Nephron (organoid): ENCODE data around the gene UNC119.

ENCODE experiments used
- H3K27ac Mint-ChIP-seq, 3 experiments: 2 replicates each; pipeline ENCODE4 v1.8.0; 2020; ENCODE audit warnings: mixed read lengths in 3 of 3, mild to moderate bottlenecking in 2 of 3, moderate library complexity in 1 of 3
- H3K27me3 Mint-ChIP-seq: 2 replicates; pipeline ENCODE4 v1.8.0; 2021; ENCODE audit warnings: low read depth, mild to moderate bottlenecking, moderate library complexity, mixed read lengths
- H3K36me3 Mint-ChIP-seq: 2 replicates; pipeline ENCODE4 v1.8.0; 2020; ENCODE audit warnings: low read depth, mixed read lengths
- H3K4me1 Mint-ChIP-seq: 2 replicates; pipeline ENCODE4 v1.8.0; 2020; ENCODE audit warnings: mixed read lengths
- H3K4me3 Mint-ChIP-seq, 3 experiments: 2 replicates each; pipeline ENCODE4 v1.8.0; 2020; ENCODE audit warnings: mild to moderate bottlenecking in 3 of 3, mixed read lengths in 3 of 3, moderate library complexity in 2 of 3
- H3K9me3 Mint-ChIP-seq: 2 replicates; pipeline ENCODE4 v1.8.0; 2020; ENCODE audit warnings: mixed read lengths
- TF ChIP-seq, protein P1 (sequence below), 3 experiments: fragments of 200-600 bp; sonication (generic); IDR thresholded peaks; one replicate each; pipeline ENCODE4 v1.5.0; 2021; ENCODE audit warnings: antibody characterized with exemption in 3 of 3; ENCODE audit not compliant: unreplicated experiment in 3 of 3

Gene UNC119

DNA sequence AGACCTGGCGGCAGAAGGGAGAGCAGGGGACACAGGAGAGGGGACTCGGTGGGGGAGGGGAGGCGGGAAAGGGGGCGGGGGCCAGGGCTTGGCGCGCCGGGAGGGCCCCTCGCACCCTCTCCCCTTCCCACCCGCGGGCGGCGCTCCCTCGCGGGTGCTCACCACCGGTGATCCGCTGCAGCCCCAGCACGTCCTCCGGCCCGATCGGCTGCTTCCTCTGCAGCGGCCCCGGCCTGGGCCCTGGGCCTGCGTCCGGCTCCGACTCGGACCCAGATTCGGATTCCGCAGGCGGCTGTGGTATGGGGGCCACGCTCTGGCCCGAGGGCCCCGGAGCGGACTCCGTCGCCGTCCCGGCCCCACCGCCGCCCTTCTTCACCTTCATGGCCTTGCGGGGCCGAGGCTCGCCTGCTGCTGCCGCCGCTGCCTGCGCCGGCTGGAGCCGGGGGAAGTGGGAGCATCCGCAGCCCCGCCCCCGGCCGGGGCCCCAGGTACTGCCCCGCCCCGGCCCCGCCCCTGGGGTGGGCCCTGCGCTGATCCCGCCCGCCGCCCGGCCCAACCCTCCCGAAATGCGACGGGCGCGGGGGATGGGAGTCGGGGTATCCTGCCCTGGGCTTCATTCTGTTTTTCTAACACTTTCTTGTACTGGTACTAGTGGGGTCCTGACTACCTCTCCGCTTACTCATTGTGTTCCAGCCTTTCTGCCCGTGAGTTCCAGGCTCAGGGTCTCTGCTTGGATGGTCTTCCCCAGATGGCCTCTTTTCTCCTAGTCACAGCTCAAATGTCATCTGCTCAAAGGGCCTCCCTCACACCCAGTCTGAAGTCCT, at the start of gene UNC119:
TSS of gene UNC119 (minus strand) at position 449 of the 824 bp plus-strand sequence. CDS start at position 382, 67 bp downstream.
- H3K9me3 Mint-ChIP-seq = no peaks in the 10 kb centered on the region
- peak within 1 kb of the TSS; percentile 89 to 99 (median 94) for H3K4me3 Mint-ChIP-seq
- peaks cover 29% of the 10 kb centered on the region for H3K36me3 Mint-ChIP-seq
- peaks cover 31% of the 10 kb centered on the region for H3K4me1 Mint-ChIP-seq
- H3K27ac Mint-ChIP-seq = peak within 1 kb of the TSS; percentile 87 to 96 (median 88)
- H3K27me3 Mint-ChIP-seq = no peaks in the 10 kb centered on the region
- TF ChIP-seq, protein P1, sequence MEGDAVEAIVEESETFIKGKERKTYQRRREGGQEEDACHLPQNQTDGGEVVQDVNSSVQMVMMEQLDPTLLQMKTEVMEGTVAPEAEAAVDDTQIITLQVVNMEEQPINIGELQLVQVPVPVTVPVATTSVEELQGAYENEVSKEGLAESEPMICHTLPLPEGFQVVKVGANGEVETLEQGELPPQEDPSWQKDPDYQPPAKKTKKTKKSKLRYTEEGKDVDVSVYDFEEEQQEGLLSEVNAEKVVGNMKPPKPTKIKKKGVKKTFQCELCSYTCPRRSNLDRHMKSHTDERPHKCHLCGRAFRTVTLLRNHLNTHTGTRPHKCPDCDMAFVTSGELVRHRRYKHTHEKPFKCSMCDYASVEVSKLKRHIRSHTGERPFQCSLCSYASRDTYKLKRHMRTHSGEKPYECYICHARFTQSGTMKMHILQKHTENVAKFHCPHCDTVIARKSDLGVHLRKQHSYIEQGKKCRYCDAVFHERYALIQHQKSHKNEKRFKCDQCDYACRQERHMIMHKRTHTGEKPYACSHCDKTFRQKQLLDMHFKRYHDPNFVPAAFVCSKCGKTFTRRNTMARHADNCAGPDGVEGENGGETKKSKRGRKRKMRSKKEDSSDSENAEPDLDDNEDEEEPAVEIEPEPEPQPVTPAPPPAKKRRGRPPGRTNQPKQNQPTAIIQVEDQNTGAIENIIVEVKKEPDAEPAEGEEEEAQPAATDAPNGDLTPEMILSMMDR (IDR thresholded peaks at IDR 0.05; ENCODE audit: unreplicated experiment in 3 of 3) = no peak

DNA sequence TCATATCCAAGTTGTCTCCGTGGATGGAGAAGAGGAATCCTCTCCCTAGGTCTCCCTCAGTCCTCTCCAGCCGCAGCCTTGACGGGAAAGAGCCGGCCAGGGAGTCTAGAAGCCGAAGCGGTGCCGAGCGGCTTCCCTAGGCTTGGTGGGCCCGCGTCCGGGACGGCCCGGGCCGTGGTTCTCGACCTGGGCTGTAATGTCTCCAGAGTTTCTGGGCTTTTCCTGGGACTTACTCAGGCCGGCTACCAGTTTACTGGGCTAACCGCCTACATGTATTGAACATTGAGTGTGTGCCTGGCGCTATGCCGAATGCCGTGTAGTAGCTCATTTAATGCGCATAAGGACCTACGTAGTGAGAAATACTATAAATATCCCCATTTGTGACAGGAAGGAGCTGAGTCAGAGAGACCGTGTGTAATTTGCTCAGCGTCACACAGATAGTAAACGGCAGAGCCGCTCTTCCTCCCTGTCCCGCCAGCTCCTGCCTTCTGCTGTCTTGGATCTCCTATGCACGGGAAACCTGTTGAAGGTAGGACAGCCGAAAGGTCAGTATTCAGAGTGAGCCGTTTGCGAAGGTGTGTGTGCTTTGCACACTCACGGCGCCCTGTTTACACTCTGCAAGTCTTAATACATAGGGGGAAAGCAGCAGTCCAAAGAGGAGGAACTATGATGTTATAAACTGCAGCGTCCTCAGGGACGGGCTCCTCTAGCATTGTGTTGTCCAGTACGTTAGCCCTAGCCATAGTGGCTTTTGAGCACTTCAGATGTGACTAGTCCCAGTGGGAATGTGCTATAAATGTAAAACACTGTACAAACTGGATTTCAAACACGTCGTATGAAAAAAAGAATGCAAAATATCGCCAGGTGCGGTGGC, 47.1 kb upstream of the UNC119 start:
- peak overlapping the region; percentile 88 to 92 (median 90) for H3K4me3 Mint-ChIP-seq
- peaks cover 3% of the 10 kb centered on the region for H3K36me3 Mint-ChIP-seq
- no peaks in the 10 kb centered on the region for H3K9me3 Mint-ChIP-seq
- TF ChIP-seq, protein P1 (IDR thresholded peaks at IDR 0.05; ENCODE audit: unreplicated experiment in 3 of 3) = no peak
- H3K27ac Mint-ChIP-seq = peak overlapping the region; percentile 59 to 90 (median 86)
- no peaks in the 10 kb centered on the region for H3K27me3 Mint-ChIP-seq
- peaks cover 22% of the 10 kb centered on the region for H3K4me1 Mint-ChIP-seq

DNA sequence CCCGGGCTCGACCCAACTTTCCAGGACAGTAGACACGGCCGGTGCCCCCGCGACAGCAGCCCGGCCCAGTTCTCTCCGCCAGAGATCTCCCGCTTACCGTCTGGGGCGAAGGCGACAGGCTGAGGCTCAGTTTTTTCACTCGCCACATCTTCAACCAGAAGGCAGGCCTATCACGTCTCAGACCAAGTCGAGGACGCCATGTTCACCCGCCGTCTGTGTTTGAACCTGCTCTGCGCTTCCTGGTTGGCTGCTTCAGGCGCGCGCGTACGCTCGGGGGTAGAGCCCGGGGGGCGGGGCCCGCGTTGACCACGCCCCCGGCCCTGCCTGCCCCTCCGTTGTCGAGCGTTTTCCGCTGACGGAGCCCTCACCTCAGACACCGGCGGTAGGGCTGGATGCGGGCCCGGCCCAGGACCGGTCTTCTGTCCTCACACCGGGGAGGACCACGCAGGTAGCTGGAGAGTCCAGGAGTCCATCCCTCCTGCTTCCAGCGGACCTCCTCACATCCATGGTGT, 46.4 kb upstream of the UNC119 start, which contains the start of gene SPAG5:
TSS of gene SPAG5 (minus strand) at position 227 of the 512 bp plus-strand sequence. CDS start at position 148, 79 bp downstream.
- H3K4me1 Mint-ChIP-seq = peaks cover 22% of the 10 kb centered on the region
- peak within 1 kb of the TSS; percentile 80 to 93 (median 86) for H3K27ac Mint-ChIP-seq
- TF ChIP-seq, protein P1 (IDR thresholded peaks at IDR 0.05; ENCODE audit: unreplicated experiment in 3 of 3) = no peak
- H3K9me3 Mint-ChIP-seq = no peaks in the 10 kb centered on the region
- peak within 1 kb of the TSS; percentile 88 to 92 (median 90) for H3K4me3 Mint-ChIP-seq
- H3K27me3 Mint-ChIP-seq = no peaks in the 10 kb centered on the region
- peaks cover 3% of the 10 kb centered on the region for H3K36me3 Mint-ChIP-seq

DNA sequence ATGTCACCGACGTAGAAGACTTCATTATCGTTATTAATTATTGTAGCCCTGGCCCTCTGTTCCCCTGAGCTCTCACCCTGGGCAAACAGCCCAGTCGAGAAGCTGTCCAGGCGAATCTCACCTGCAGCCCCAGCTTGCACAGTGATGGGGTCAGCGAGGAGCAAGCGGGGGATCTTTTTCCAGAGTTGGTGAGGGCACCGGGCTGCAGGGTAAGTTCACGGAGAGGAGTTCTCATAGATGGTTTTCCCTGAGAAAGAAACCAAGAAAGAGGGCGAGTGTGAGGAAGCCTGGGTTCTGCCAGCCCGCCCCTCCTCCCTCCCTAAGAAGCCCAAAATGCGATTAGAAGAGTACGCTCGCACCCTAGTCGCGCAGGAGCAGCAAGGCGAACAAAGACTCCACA, 46.0 kb upstream of the UNC119 start:
- peaks cover 1% of the 10 kb centered on the region for H3K36me3 Mint-ChIP-seq
- H3K27ac Mint-ChIP-seq = peak overlapping the region; percentile 80 to 93 (median 80)
- H3K4me1 Mint-ChIP-seq = peaks cover 22% of the 10 kb centered on the region
- no peaks in the 10 kb centered on the region for H3K9me3 Mint-ChIP-seq
- H3K4me3 Mint-ChIP-seq = peak overlapping the region; percentile 88 to 92 (median 90)
- no peaks in the 10 kb centered on the region for H3K27me3 Mint-ChIP-seq
- TF ChIP-seq, protein P1 (IDR thresholded peaks at IDR 0.05; ENCODE audit: unreplicated experiment in 3 of 3) = no peak

DNA sequence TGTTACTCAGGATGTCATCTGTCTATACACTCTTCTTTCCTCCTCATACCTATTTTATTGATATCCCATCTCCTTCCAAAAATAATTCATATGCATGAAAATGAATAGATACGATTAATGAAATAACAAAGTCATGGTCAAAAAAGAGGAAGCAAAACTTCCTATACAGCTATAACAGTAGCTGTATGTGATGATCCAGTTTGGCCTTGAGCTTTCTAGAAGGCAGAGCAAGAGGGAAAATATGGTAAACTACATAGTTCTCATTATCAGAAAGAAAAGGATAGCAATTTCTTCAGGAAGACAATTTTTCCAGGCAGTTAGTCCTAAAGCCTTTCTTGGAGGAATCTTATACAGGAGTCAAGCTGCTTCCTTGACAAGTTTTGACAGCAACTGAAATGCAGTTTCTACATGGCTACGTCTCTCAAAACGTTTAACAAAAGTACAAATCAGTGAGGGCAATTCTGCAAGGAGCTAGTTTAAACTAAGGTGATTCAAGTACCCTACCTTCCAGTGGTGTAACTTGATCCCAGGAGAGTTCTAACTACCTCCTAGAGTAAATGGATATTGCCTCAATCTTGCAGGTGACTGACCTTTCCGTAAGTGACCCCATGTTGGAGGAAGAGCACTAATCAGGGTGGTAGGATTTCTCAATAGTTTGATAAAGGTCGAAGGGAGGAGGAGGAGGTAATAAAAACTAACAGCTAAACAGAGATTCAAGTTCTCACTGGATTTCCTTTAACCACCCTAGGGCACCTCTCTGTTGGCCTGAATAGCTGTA, 45.4 kb upstream of the UNC119 start:
- H3K4me3 Mint-ChIP-seq = peak overlapping the region; percentile 88 to 92 (median 90)
- TF ChIP-seq, protein P1 (IDR thresholded peaks at IDR 0.05; ENCODE audit: unreplicated experiment in 3 of 3) = no peak
- no peaks in the 10 kb centered on the region for H3K27me3 Mint-ChIP-seq
- H3K9me3 Mint-ChIP-seq = no peaks in the 10 kb centered on the region
- peaks cover 22% of the 10 kb centered on the region for H3K4me1 Mint-ChIP-seq
- H3K27ac Mint-ChIP-seq = peak overlapping the region; percentile 80 to 93 (median 80)
- H3K36me3 Mint-ChIP-seq = peaks cover 7% of the 10 kb centered on the region
